ENCODE results near the gene GPC6.

- TF ChIP-seq EZH2phosphoT487 (conservative IDR thresholded peaks at IDR 0.05; ENCODE audit: low read length): no peak
- TF ChIP-seq CTCF (IDR thresholded peaks at IDR 0.05; ENCODE audit: insufficient read depth, low read length, poor library complexity, severe bottlenecking): no peak
Measured at GRCh38 chr13:93818345-93818744, 591.7 kb downstream of the GPC6 start.
